HepG2 (cell line): ENCODE measurements around the gene PRSS48. TPM values are rescaled to one million over a fixed set of nuclear protein-coding genes. Genes with fewer than 3 reads are reported as not detected.

Experiments used
- GABPA ChIP-seq, 2 experiments: IDR thresholded peaks; 2 replicates each; pipeline ENCODE4 v1.6.1; 2011 to 2016; ENCODE audit warnings: low read depth in 2 of 2, low read length in 1 of 2, missing biosample characterization in 1 of 2, missing genetic modification characterization in 1 of 2
- KDM5A ChIP-seq: fragments of 200-600 bp; sonication (generic); IDR thresholded peaks from 2 replicates; pipeline ENCODE4 v1.7.0; 2018; ENCODE audit warnings: antibody characterized with exemption, mild to moderate bottlenecking, low read length, borderline replicate concordance
- MED13 ChIP-seq: sonication (generic); formaldehyde crosslinking; IDR thresholded peaks from 2 replicates; pipeline ENCODE4 v1.5.0; 2020; ENCODE audit warnings: missing genetic modification reagents
- RBM22 ChIP-seq: fragments of 200-400 bp; formaldehyde crosslinking; optimal IDR thresholded peaks from 2 replicates; pipeline ENCODE3; 2017; ENCODE audit warnings: mild to moderate bottlenecking, low read length, moderate library complexity
- RCOR2 ChIP-seq: IDR thresholded peaks from 2 replicates; pipeline ENCODE4 v1.6.1; 2016; ENCODE audit warnings: missing biosample characterization, missing genetic modification reagents
- ZBED4 ChIP-seq: sonication (generic); formaldehyde crosslinking; IDR thresholded peaks from 2 replicates; pipeline ENCODE4 v1.4.0; 2020; ENCODE audit warnings: missing genetic modification reagents, borderline replicate concordance
- ZBTB2 ChIP-seq: sonication (generic); formaldehyde crosslinking; IDR thresholded peaks from 2 replicates; pipeline ENCODE4 v1.8.0; 2022; ENCODE audit warnings: low read depth, missing genetic modification reagents
- ZNF530 ChIP-seq: sonication (generic); formaldehyde crosslinking; IDR thresholded peaks from 2 replicates; pipeline ENCODE4 v1.5.0; 2020; ENCODE audit warnings: low read depth, mild to moderate bottlenecking, missing genetic modification reagents
- polyA plus RNA-seq, 8 experiments: library from polyadenylated mRNA; depleted of rRNA in 3 of 8; stranded (reverse) in 7 of 8; unstranded in 1 of 8; fragments of >200 nt; fragmentation: Illumina TruSeq in 4 of 8; extraction: Trizol in 4 of 8; gene quantifications; 2 replicates each; pipeline versions ENCODE4 v1.2.1 to v1.2.3, GENCODE V29; 2011 to 2016; ENCODE audit warnings: low read depth in 4 of 8, missing spikeins in 1 of 8, mixed read lengths in 1 of 8; ENCODE audit not compliant: insufficient read depth in 1 of 8
- total RNA-seq, 5 experiments: library from RNA; depleted of rRNA; stranded (reverse); fragments of >200 nt; fragmentation: Illumina TruSeq; extraction: Trizol; gene quantifications; 2 replicates each; pipeline ENCODE4 v1.2.3, GENCODE V29; 2016; ENCODE audit warnings: low read depth in 1 of 5
- TF ChIP-seq, protein P1 (sequence below): sonication (generic); formaldehyde crosslinking; IDR thresholded peaks from 2 replicates; pipeline ENCODE4 v1.4.0; 2020; ENCODE audit warnings: missing genetic modification reagents
- TF ChIP-seq, protein P2 (sequence below): IDR thresholded peaks from 2 replicates; pipeline ENCODE4 v1.6.1; 2016; ENCODE audit warnings: low read depth
- TF ChIP-seq, protein P3 (sequence below): sonication (generic); formaldehyde crosslinking; IDR thresholded peaks from 2 replicates; pipeline ENCODE4 v1.4.0; 2020; ENCODE audit warnings: missing genetic modification reagents, borderline replicate concordance
- TF ChIP-seq, protein P4 (sequence below): sonication (generic); formaldehyde crosslinking; IDR thresholded peaks from 2 replicates; pipeline ENCODE4 v1.4.0; 2020; ENCODE audit warnings: mild to moderate bottlenecking, missing genetic modification reagents
- TF ChIP-seq, protein P5 (sequence below): fragments of 450-650 bp; IDR thresholded peaks from 2 replicates; pipeline ENCODE4 v1.6.1; 2017

Gene PRSS48
- total and polyA plus RNA-seq, 2 of the 13 experiments (the other 11 are each of a cell fraction or from before 2014, with no cell fraction given): not detected

GRCh38 chr4:151324124-151324751 is 47.3 kb downstream of the PRSS48 start (continued):
- TF ChIP-seq, protein P1, sequence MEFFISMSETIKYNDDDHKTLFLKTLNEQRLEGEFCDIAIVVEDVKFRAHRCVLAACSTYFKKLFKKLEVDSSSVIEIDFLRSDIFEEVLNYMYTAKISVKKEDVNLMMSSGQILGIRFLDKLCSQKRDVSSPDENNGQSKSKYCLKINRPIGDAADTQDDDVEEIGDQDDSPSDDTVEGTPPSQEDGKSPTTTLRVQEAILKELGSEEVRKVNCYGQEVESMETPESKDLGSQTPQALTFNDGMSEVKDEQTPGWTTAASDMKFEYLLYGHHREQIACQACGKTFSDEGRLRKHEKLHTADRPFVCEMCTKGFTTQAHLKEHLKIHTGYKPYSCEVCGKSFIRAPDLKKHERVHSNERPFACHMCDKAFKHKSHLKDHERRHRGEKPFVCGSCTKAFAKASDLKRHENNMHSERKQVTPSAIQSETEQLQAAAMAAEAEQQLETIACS (CRISPR knock-in tag): 0 out of 2 replicates have a peak, but pooled peaks have one; percentile 9
- TF ChIP-seq, protein P2, sequence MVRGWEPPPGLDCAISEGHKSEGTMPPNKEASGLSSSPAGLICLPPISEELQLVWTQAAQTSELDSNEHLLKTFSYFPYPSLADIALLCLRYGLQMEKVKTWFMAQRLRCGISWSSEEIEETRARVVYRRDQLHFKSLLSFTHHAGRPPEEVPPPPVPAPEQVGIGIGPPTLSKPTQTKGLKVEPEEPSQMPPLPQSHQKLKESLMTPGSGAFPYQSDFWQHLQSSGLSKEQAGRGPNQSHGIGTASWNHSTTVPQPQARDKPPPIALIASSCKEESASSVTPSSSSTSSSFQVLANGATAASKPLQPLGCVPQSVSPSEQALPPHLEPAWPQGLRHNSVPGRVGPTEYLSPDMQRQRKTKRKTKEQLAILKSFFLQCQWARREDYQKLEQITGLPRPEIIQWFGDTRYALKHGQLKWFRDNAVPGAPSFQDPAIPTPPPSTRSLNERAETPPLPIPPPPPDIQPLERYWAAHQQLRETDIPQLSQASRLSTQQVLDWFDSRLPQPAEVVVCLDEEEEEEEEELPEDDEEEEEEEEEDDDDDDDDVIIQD: peak; percentile 19
- TF ChIP-seq, protein P3, sequence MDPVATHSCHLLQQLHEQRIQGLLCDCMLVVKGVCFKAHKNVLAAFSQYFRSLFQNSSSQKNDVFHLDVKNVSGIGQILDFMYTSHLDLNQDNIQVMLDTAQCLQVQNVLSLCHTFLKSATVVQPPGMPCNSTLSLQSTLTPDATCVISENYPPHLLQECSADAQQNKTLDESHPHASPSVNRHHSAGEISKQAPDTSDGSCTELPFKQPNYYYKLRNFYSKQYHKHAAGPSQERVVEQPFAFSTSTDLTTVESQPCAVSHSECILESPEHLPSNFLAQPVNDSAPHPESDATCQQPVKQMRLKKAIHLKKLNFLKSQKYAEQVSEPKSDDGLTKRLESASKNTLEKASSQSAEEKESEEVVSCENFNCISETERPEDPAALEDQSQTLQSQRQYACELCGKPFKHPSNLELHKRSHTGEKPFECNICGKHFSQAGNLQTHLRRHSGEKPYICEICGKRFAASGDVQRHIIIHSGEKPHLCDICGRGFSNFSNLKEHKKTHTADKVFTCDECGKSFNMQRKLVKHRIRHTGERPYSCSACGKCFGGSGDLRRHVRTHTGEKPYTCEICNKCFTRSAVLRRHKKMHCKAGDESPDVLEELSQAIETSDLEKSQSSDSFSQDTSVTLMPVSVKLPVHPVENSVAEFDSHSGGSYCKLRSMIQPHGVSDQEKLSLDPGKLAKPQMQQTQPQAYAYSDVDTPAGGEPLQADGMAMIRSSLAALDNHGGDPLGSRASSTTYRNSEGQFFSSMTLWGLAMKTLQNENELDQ (CRISPR knock-in tag): no peak
- no peak for TF ChIP-seq GABPA (IDR thresholded peaks at IDR 0.05; ENCODE audit: low read depth, low read length)
- 0 out of 2 replicates have a peak, but pooled peaks have one; percentile 11 for TF ChIP-seq GABPA (CRISPR knock-in tag; IDR thresholded peaks at IDR 0.05; ENCODE audit: low read depth)
- TF ChIP-seq, protein P4, sequence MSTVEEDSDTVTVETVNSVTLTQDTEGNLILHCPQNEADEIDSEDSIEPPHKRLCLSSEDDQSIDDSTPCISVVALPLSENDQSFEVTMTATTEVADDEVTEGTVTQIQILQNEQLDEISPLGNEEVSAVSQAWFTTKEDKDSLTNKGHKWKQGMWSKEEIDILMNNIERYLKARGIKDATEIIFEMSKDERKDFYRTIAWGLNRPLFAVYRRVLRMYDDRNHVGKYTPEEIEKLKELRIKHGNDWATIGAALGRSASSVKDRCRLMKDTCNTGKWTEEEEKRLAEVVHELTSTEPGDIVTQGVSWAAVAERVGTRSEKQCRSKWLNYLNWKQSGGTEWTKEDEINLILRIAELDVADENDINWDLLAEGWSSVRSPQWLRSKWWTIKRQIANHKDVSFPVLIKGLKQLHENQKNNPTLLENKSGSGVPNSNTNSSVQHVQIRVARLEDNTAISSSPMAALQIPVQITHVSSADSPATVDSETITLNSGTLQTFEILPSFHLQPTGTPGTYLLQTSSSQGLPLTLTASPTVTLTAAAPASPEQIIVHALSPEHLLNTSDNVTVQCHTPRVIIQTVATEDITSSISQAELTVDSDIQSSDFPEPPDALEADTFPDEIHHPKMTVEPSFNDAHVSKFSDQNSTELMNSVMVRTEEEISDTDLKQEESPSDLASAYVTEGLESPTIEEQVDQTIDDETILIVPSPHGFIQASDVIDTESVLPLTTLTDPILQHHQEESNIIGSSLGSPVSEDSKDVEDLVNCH (CRISPR knock-in tag): 0 out of 2 replicates have a peak, but pooled peaks have one; percentile 29
- peak; percentile 44; the same call in 1 of the 2 replicates for TF ChIP-seq KDM5A
- no peak for TF ChIP-seq ZBTB2
- TF ChIP-seq RCOR2 (CRISPR knock-in tag): 0 out of 2 replicates have a peak, but pooled peaks have one; percentile 26
- TF ChIP-seq, protein P5, sequence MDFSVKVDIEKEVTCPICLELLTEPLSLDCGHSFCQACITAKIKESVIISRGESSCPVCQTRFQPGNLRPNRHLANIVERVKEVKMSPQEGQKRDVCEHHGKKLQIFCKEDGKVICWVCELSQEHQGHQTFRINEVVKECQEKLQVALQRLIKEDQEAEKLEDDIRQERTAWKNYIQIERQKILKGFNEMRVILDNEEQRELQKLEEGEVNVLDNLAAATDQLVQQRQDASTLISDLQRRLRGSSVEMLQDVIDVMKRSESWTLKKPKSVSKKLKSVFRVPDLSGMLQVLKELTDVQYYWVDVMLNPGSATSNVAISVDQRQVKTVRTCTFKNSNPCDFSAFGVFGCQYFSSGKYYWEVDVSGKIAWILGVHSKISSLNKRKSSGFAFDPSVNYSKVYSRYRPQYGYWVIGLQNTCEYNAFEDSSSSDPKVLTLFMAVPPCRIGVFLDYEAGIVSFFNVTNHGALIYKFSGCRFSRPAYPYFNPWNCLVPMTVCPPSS: no peak
- TF ChIP-seq ZBED4: no peak
- TF ChIP-seq RBM22: peak; percentile 37
- TF ChIP-seq MED13 (CRISPR knock-in tag): peak; percentile 78; the same call in 1 of the 2 replicates
- no peak for TF ChIP-seq ZNF530 (CRISPR knock-in tag)
